GM19023 (cell line): ENCODE data around the gene PHLDB3.
"Not testable (repeated sequence)": the region's sequence is repeated elsewhere in the genome, so short reads cannot be mapped to it uniquely, and the experiment has no call there.

Source experiments
- ATAC-seq: cut with Tn5 transposase; IDR thresholded peaks from one replicate; pipeline ENCODE4 v1.9.1; 2021; ENCODE audit warnings: mild to moderate bottlenecking, moderate library complexity; ENCODE audit not compliant: unreplicated experiment

Gene PHLDB3

GRCh38 chr19:43447655-43448054 is 56.9 kb downstream of the PHLDB3 start:
- ATAC-seq: no peak

- ATAC-seq: no peak
These were observed 57.6 kb downstream of the PHLDB3 start for GRCh38 chr19:43446746-43447489.

- no peak for ATAC-seq
These were observed 59.1 kb downstream of the PHLDB3 start for GRCh38 chr19:43445426-43445825.

- no peak for ATAC-seq
These were observed 59.8 kb downstream of the PHLDB3 start for GRCh38 chr19:43444531-43445287.

GRCh38 chr19:43444091-43444490 is 60.5 kb downstream of the PHLDB3 start:
- not testable (repeated sequence) for ATAC-seq

GRCh38 chr19:43441716-43442115 is 62.8 kb downstream of the PHLDB3 start:
- no peak for ATAC-seq

- ATAC-seq: no peak
These were observed 64.9 kb downstream of the PHLDB3 start for GRCh38 chr19:43439709-43440063.

- no peak for ATAC-seq
These were observed 65.4 kb downstream of the PHLDB3 start for GRCh38 chr19:43439032-43439708.

GRCh38 chr19:43438291-43439031 is 66.1 kb downstream of the PHLDB3 start:
- ATAC-seq: no peak

GRCh38 chr19:43437712-43438111 is 66.8 kb downstream of the PHLDB3 start:
- ATAC-seq: no peak

GRCh38 chr19:43437284-43437683 is 67.3 kb downstream of the PHLDB3 start:
- not testable (repeated sequence) for ATAC-seq

- no peak for ATAC-seq
These were observed 68.8 kb downstream of the PHLDB3 start for GRCh38 chr19:43435775-43436174.

- no peak for ATAC-seq
These were observed 70.9 kb downstream of the PHLDB3 start for GRCh38 chr19:43433689-43434088.

- no peak for ATAC-seq
These were observed 71.2 kb downstream of the PHLDB3 start for GRCh38 chr19:43433358-43433673.

GRCh38 chr19:43430976-43431375 is 73.6 kb downstream of the PHLDB3 start:
- ATAC-seq: no peak

GRCh38 chr19:43430142-43430710 is 74.3 kb downstream of the PHLDB3 start:
- no peak for ATAC-seq

GRCh38 chr19:43429395-43429794 is 75.2 kb downstream of the PHLDB3 start:
- no peak for ATAC-seq

GRCh38 chr19:43425567-43426392 is 78.8 kb downstream of the PHLDB3 start:
- ATAC-seq: no peak
